ENCODE data around the gene SETDB2.

DNA sequence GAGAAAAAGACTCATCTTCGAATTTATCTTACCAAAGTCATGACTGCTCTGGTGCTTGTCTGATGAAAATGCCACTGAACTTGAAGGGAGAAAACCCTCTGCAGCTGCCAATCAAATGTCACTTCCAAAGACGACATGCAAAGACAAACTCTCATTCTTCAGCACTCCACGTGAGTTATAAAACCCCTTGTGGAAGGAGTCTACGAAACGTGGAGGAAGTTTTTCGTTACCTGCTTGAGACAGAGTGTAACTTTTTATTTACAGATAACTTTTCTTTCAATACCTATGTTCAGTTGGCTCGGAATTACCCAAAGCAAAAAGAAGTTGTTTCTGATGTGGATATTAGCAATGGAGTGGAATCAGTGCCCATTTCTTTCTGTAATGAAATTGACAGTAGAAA lies 32.5 kb downstream of the SETDB2 start:
- TF ChIP-seq, protein P1, sequence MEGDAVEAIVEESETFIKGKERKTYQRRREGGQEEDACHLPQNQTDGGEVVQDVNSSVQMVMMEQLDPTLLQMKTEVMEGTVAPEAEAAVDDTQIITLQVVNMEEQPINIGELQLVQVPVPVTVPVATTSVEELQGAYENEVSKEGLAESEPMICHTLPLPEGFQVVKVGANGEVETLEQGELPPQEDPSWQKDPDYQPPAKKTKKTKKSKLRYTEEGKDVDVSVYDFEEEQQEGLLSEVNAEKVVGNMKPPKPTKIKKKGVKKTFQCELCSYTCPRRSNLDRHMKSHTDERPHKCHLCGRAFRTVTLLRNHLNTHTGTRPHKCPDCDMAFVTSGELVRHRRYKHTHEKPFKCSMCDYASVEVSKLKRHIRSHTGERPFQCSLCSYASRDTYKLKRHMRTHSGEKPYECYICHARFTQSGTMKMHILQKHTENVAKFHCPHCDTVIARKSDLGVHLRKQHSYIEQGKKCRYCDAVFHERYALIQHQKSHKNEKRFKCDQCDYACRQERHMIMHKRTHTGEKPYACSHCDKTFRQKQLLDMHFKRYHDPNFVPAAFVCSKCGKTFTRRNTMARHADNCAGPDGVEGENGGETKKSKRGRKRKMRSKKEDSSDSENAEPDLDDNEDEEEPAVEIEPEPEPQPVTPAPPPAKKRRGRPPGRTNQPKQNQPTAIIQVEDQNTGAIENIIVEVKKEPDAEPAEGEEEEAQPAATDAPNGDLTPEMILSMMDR (IDR thresholded peaks at IDR 0.05) = no peak
- TF ChIP-seq POLR2A (IDR thresholded peaks at IDR 0.05) = no peak
